Measurements from ENCODE around the gene PANX3.

DNA sequence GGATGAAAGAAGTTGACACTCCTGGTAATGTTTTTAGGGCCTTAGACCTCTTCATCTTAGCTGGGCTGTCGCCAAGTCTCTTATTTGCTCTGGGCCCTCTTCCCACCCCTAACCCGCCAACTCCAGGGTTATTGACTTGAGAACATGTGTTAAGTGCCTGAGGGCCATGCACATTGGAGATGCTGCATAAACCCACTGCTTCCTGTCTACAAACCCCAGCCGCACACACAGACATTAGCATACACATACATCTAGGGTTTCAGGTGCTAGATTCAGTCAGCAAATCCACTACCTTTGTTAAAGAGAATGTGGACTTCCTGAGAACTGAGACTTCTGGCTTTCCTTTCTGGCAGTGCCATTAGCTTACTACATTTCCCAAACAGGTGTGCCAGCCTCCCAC lies 817 bp downstream of the PANX3 start:
- TF ChIP-seq, protein P1, sequence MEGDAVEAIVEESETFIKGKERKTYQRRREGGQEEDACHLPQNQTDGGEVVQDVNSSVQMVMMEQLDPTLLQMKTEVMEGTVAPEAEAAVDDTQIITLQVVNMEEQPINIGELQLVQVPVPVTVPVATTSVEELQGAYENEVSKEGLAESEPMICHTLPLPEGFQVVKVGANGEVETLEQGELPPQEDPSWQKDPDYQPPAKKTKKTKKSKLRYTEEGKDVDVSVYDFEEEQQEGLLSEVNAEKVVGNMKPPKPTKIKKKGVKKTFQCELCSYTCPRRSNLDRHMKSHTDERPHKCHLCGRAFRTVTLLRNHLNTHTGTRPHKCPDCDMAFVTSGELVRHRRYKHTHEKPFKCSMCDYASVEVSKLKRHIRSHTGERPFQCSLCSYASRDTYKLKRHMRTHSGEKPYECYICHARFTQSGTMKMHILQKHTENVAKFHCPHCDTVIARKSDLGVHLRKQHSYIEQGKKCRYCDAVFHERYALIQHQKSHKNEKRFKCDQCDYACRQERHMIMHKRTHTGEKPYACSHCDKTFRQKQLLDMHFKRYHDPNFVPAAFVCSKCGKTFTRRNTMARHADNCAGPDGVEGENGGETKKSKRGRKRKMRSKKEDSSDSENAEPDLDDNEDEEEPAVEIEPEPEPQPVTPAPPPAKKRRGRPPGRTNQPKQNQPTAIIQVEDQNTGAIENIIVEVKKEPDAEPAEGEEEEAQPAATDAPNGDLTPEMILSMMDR (optimal IDR thresholded peaks at IDR 0.05 in 1 of 3, IDR thresholded peaks at IDR 0.05 in 1 of 3, conservative IDR thresholded peaks at IDR 0.05 in 1 of 3; ENCODE audit: extremely low read depth in 1 of 3, insufficient read depth in 2 of 3, low read length in 3 of 3): no peak
- TF ChIP-seq EZH2 (IDR thresholded peaks at IDR 0.05; ENCODE audit: low read length): no peak
